Astrocyte (in vitro differentiated cells and primary cell): ENCODE data around the gene BABAM1. TPM values are rescaled to one million over a fixed set of nuclear protein-coding genes. Genes with fewer than 3 reads are reported as not detected.

Experiments used
- DNase-seq: peaks from one replicate; pipeline ENCODE4 v3.0.0-alpha.2; 2010; ENCODE audit warnings: low read depth
- FAIRE-seq: peaks from 2 replicates; lab custom pipeline; 2011; peaks lifted over from hg19 to GRCh38; lab: Jason Lieb, UNC
- H2AFZ ChIP-seq: 2 replicates; pipeline ENCODE4 v1.6.0; 2012; ENCODE audit warnings: low read depth, low read length, inconsistent platforms
- H3K27ac ChIP-seq: 2 replicates; pipeline ENCODE4 v1.5.1; 2011; ENCODE audit warnings: low read depth, low read length, inconsistent platforms
- H3K27me3 ChIP-seq: 2 replicates; pipeline ENCODE4 v1.6.0; 2011; ENCODE audit warnings: low read length, inconsistent platforms; ENCODE audit not compliant: insufficient read depth
- H3K36me3 ChIP-seq: 2 replicates; pipeline ENCODE4 v1.5.1; 2011; ENCODE audit warnings: low read length, inconsistent platforms; ENCODE audit not compliant: insufficient read depth
- H3K4me1 ChIP-seq: 2 replicates; pipeline ENCODE4 v1.5.1; 2011; ENCODE audit warnings: low read length, inconsistent platforms; ENCODE audit not compliant: insufficient read depth
- H3K4me2 ChIP-seq: 2 replicates; pipeline ENCODE4 v1.6.0; 2012; ENCODE audit warnings: low read length, inconsistent platforms
- H3K4me3 ChIP-seq: 2 replicates; pipeline ENCODE4 v1.5.1; 2011; ENCODE audit warnings: low read depth, mild to moderate bottlenecking, low read length, inconsistent platforms; ENCODE audit not compliant: insufficient read depth
- H3K79me2 ChIP-seq: 2 replicates; pipeline ENCODE4 v1.6.0; 2012; ENCODE audit warnings: mild to moderate bottlenecking, low read length, inconsistent platforms; ENCODE audit not compliant: insufficient read depth
- H3K9ac ChIP-seq: 2 replicates; pipeline ENCODE4 v1.6.0; 2012; ENCODE audit warnings: mild to moderate bottlenecking, low read length, inconsistent platforms
- H3K9me3 ChIP-seq: 2 replicates; pipeline ENCODE4 v1.5.1; 2012; ENCODE audit warnings: low read depth, mild to moderate bottlenecking, low read length, inconsistent platforms; ENCODE audit not compliant: insufficient read depth
- H4K20me1 ChIP-seq: 2 replicates; pipeline ENCODE4 v1.6.0; 2012; ENCODE audit warnings: low read length, inconsistent platforms; ENCODE audit not compliant: insufficient read depth
- H3K27ac Mint-ChIP-seq: one replicate; pipeline ENCODE4 v1.8.0; 2021; ENCODE audit warnings: mild to moderate bottlenecking, mixed read lengths; ENCODE audit not compliant: unreplicated experiment
- H3K27me3 Mint-ChIP-seq: one replicate; pipeline ENCODE4 v1.8.0; 2021; ENCODE audit warnings: low read depth, mixed read lengths; ENCODE audit not compliant: unreplicated experiment
- H3K36me3 Mint-ChIP-seq: one replicate; pipeline ENCODE4 v1.8.0; 2021; ENCODE audit warnings: low read depth, mixed read lengths; ENCODE audit not compliant: unreplicated experiment
- H3K4me1 Mint-ChIP-seq: one replicate; pipeline ENCODE4 v1.8.0; 2021; ENCODE audit warnings: low read depth, mixed read lengths; ENCODE audit not compliant: unreplicated experiment
- H3K4me3 Mint-ChIP-seq: one replicate; pipeline ENCODE4 v1.8.0; 2021; ENCODE audit warnings: mild to moderate bottlenecking, moderate library complexity, mixed read lengths; ENCODE audit not compliant: unreplicated experiment
- H3K9me3 Mint-ChIP-seq: one replicate; pipeline ENCODE4 v1.8.0; 2021; ENCODE audit warnings: mild to moderate bottlenecking, mixed read lengths; ENCODE audit not compliant: unreplicated experiment
- EZH2 ChIP-seq: IDR thresholded peaks from 2 replicates; pipeline ENCODE4 v1.6.1; 2012; ENCODE audit warnings: mild to moderate bottlenecking, low read length, inconsistent platforms; ENCODE audit not compliant: insufficient read depth
- total RNA-seq: library from RNA; stranded (reverse); gene quantifications from 2 replicates; pipeline ENCODE4 v1.2.1, GENCODE V29; 2021
- TF ChIP-seq, protein P1 (sequence below): IDR thresholded peaks from 2 replicates; pipeline ENCODE4 v1.5.1; 2011; ENCODE audit warnings: low read depth, mild to moderate bottlenecking, inconsistent platforms, low read length, moderate library complexity; ENCODE audit not compliant: insufficient read depth

Gene BABAM1
- total RNA-seq, 1 donor from 2014 or later = 112 TPM

DNA sequence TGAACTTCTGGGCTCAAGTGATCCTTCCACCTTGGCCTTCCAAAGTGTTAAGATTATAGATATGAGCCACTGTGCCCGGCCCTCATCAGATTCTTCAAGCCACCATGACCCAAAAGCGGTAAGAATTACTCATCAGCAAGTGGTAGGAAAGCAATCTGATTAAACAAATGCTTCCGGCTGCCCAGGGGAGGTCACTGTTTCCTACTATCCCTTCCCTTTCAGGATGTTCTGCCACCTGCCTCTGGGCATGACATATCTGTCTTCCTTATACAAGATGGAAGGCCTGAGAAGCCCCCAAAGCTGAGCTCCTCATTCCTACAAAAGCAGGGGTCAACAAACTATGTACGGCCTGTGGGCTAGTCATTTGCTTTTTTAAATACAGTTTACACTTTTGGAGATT is 29.0 kb downstream of the BABAM1 start:
- H3K27ac Mint-ChIP-seq = peak overlapping the region; percentile 62

GRCh38 chr19:17296976-17297375 is 29.7 kb downstream of the BABAM1 start:
- no peaks in the 10 kb centered on the region for H3K9me3 ChIP-seq
- Mint-ChIP-seq H3K27ac (no peak overlapping the region), H3K4me1 (peaks cover 2% of the 10 kb centered on the region), H3K4me3 (peak overlapping the region; percentile 43), H3K27me3 (no peaks in the 10 kb centered on the region), H3K36me3 (peaks cover 5% of the 10 kb centered on the region), H3K9me3 (peaks cover 1% of the 10 kb centered on the region)
- no peak for DNase-seq
- H4K20me1 ChIP-seq = no peaks in the 10 kb centered on the region
- no peak overlapping the region for H3K4me3 ChIP-seq
- no peak overlapping the region for H2AFZ ChIP-seq
- TF ChIP-seq EZH2 = no peak
- TF ChIP-seq, protein P1, sequence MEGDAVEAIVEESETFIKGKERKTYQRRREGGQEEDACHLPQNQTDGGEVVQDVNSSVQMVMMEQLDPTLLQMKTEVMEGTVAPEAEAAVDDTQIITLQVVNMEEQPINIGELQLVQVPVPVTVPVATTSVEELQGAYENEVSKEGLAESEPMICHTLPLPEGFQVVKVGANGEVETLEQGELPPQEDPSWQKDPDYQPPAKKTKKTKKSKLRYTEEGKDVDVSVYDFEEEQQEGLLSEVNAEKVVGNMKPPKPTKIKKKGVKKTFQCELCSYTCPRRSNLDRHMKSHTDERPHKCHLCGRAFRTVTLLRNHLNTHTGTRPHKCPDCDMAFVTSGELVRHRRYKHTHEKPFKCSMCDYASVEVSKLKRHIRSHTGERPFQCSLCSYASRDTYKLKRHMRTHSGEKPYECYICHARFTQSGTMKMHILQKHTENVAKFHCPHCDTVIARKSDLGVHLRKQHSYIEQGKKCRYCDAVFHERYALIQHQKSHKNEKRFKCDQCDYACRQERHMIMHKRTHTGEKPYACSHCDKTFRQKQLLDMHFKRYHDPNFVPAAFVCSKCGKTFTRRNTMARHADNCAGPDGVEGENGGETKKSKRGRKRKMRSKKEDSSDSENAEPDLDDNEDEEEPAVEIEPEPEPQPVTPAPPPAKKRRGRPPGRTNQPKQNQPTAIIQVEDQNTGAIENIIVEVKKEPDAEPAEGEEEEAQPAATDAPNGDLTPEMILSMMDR = no peak
- H3K4me2 ChIP-seq = no peak overlapping the region
- H3K36me3 ChIP-seq = no peaks in the 10 kb centered on the region
- H3K9ac ChIP-seq = no peak overlapping the region
- H3K27ac ChIP-seq = no peak overlapping the region
- H3K27me3 ChIP-seq = no peaks in the 10 kb centered on the region
- no peak for FAIRE-seq
- no peaks in the 10 kb centered on the region for H3K79me2 ChIP-seq
- peaks cover 2% of the 10 kb centered on the region for H3K4me1 ChIP-seq

More for the DNA sequence above, 29.0 kb downstream of the BABAM1 start:
- Mint-ChIP-seq H3K9me3 (peaks cover 1% of the 10 kb centered on the region), H3K4me3 (no peak overlapping the region), H3K27me3 (no peaks in the 10 kb centered on the region), H3K4me1 (peaks cover 2% of the 10 kb centered on the region), H3K36me3 (peaks cover 5% of the 10 kb centered on the region)
- FAIRE-seq (no peak), DNase-seq (peak; percentile 31)
- no peak overlapping the region for H3K27ac ChIP-seq
- no peaks in the 10 kb centered on the region for H3K36me3 ChIP-seq
- H3K27me3 ChIP-seq = no peaks in the 10 kb centered on the region
- H3K79me2 ChIP-seq = no peaks in the 10 kb centered on the region
- no peaks in the 10 kb centered on the region for H4K20me1 ChIP-seq
- TF ChIP-seq, protein P1 = no peak
- no peak for TF ChIP-seq EZH2
- no peak overlapping the region for H2AFZ ChIP-seq
- H3K9me3 ChIP-seq = no peaks in the 10 kb centered on the region
- H3K9ac ChIP-seq = no peak overlapping the region
- H3K4me1 ChIP-seq = peaks cover 5% of the 10 kb centered on the region
- no peak overlapping the region for H3K4me2 ChIP-seq
- H3K4me3 ChIP-seq = no peak overlapping the region

DNA sequence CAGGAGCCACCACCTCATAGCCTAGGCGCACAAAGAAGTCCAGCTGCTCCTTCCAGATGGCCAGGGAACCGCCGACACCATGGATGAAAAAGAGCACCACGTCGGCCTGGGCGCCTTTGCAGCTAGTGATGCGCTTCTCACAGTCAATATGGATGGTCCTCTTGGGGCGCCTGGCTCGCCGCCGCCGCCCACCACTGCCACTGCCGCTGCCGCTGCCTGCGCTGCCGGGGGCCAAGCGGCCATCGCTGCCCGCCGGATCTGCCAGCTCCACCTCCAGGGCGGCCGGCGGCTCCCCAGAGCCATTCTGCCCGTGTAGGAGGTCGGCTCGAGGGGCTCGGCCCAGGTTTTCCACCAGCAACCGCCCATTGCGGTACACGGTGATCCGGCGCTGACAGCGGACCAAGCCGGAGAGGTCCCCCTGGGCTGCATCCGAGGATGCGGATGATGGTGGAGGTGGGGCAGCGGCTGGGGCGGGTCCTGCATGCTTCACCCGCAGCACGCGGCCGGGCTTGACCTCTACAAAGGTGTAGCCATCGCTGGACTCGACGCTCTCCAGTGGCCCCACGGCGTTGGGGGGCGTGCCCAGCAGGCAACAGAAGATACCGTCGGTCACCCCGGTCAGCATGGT is 33.9 kb downstream of the BABAM1 start:
- Histone ChIP-seq H3K4me3 (no peak overlapping the region), H3K27me3 (no peaks in the 10 kb centered on the region), H4K20me1 (peaks cover 3% of the 10 kb centered on the region), H3K79me2 (peaks cover under 1% of the 10 kb centered on the region), H3K4me2 (no peak overlapping the region), H3K36me3 (no peaks in the 10 kb centered on the region), H2AFZ (no peak overlapping the region), H3K27ac (no peak overlapping the region), H3K9ac (no peak overlapping the region), H3K4me1 (peaks cover 12% of the 10 kb centered on the region), H3K9me3 (no peaks in the 10 kb centered on the region)
- TF ChIP-seq, protein P1 = no peak
- no peak for TF ChIP-seq EZH2
- no peak for FAIRE-seq
- Mint-ChIP-seq H3K4me3 (no peak overlapping the region), H3K27me3 (no peaks in the 10 kb centered on the region), H3K9me3 (peaks cover 1% of the 10 kb centered on the region), H3K27ac (no peak overlapping the region), H3K36me3 (peaks cover 2% of the 10 kb centered on the region), H3K4me1 (peaks cover 3% of the 10 kb centered on the region)
- no peak for DNase-seq
